GM12878 (cell line): ENCODE data around the gene NEB. TPM values are rescaled to one million over a fixed set of nuclear protein-coding genes. Genes with fewer than 3 reads are reported as not detected.

ENCODE experiments used
- CHD2 ChIP-seq: IDR thresholded peaks from 2 replicates; pipeline ENCODE4 v1.6.1; 2011; ENCODE audit warnings: low read depth, low read length, improper control_type of control experiment, borderline replicate concordance
- CHD4 ChIP-seq: fragments of 200-600 bp; sonication (generic); IDR thresholded peaks from 2 replicates; pipeline ENCODE4 v1.6.1; 2016; ENCODE audit warnings: mild to moderate bottlenecking
- NBN ChIP-seq: fragments of 450-650 bp; IDR thresholded peaks from 2 replicates; pipeline ENCODE4 v1.6.1; 2016
- SUPT20H ChIP-seq: IDR thresholded peaks from 2 replicates; pipeline ENCODE4 v1.6.1; 2011; ENCODE audit warnings: low read depth, mild to moderate bottlenecking, low read length, moderate library complexity, borderline replicate concordance; ENCODE audit not compliant: control insufficient read depth
- TAF1 ChIP-seq: IDR thresholded peaks from 2 replicates; pipeline ENCODE4 v1.6.1; 2011; ENCODE audit warnings: mild to moderate bottlenecking, low read depth, low read length, borderline replicate concordance
- WRNIP1 ChIP-seq: IDR thresholded peaks from 2 replicates; pipeline ENCODE4 v1.6.1; 2011; ENCODE audit warnings: low read depth, low read length, improper control_type of control experiment, borderline replicate concordance
- polyA plus RNA-seq, 11 experiments: library from polyadenylated mRNA; depleted of rRNA in 4 of 11; unstranded in 6 of 11; stranded (reverse) in 5 of 11; fragments of >200 nt; fragmentation: Nextera tagmentation in 4 of 11; fragmentation: Illumina TruSeq in 1 of 11; extraction: Ambion mirVana in 4 of 11; extraction: Trizol in 1 of 11; gene quantifications; 1 replicate in 1 of 11; 2 replicates in 10 of 11; pipeline versions ENCODE4 v1.2.1 to v1.2.3, GENCODE V29; 2011 to 2016; ENCODE audit warnings: inconsistent platforms in 2 of 11, missing spikeins in 2 of 11, low read depth in 1 of 11
- total RNA-seq, 4 experiments: library from RNA; depleted of rRNA in 3 of 4; stranded (reverse); fragments of >200 nt in 3 of 4; fragmentation: Illumina TruSeq in 1 of 4; extraction: Trizol in 1 of 4; gene quantifications; 2 replicates each; pipeline versions ENCODE4 v1.2.1 to v1.2.3, GENCODE V29; 2013 to 2021
- TF ChIP-seq, protein P1 (sequence below): IDR thresholded peaks from 2 replicates; pipeline ENCODE4 v1.6.1; 2011; ENCODE audit warnings: mild to moderate bottlenecking, low read depth, low read length, moderate library complexity; ENCODE audit not compliant: insufficient replicate concordance
- TF ChIP-seq, protein P2 (sequence below): fragments of 450-650 bp; IDR thresholded peaks from 2 replicates; pipeline ENCODE4 v1.6.1; 2017; ENCODE audit warnings: mild to moderate bottlenecking, moderate library complexity
- TF ChIP-seq, protein P3 (sequence below): fragments of 450-650 bp; conservative IDR thresholded peaks from 2 replicates; pipeline ENCODE4 v1.6.1; 2017; ENCODE audit warnings: mild to moderate bottlenecking, moderate library complexity

NEB gene
- total and polyA plus RNA-seq, 10 of the 15 experiments (the other 5 are each of a cell fraction or from before 2014, with no cell fraction given) = 0.04 to 0.77 (median 0.12) TPM

DNA sequence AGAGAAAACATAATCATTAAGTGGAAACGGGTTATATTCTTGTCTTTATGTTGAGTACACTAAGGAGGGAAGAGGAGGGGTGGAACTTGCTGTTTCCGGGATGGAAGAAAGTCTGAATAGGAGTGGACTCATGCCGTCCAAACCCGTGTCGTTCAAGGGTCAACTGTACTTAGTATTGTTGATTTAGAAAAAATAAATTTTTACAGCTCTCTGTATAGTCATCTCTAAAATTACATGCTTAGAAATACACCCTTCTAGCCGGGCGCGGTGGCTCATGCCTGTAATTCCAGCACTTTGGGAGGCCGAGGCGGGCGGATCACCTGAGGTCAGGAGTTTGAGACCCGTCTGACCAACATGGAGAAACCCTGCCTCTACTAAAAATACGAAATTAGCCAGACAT lies 295.1 kb downstream of the NEB start (continued):
- TF ChIP-seq CHD4 (no peak), WRNIP1 (no peak), CHD2 (no peak), SUPT20H (no peak), NBN (no peak), TAF1 (no peak)
- TF ChIP-seq, protein P1, sequence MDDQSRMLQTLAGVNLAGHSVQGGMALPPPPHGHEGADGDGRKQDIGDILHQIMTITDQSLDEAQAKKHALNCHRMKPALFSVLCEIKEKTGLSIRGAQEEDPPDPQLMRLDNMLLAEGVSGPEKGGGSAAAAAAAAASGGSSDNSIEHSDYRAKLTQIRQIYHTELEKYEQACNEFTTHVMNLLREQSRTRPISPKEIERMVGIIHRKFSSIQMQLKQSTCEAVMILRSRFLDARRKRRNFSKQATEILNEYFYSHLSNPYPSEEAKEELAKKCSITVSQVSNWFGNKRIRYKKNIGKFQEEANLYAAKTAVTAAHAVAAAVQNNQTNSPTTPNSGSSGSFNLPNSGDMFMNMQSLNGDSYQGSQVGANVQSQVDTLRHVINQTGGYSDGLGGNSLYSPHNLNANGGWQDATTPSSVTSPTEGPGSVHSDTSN = no peak
- TF ChIP-seq, protein P2, sequence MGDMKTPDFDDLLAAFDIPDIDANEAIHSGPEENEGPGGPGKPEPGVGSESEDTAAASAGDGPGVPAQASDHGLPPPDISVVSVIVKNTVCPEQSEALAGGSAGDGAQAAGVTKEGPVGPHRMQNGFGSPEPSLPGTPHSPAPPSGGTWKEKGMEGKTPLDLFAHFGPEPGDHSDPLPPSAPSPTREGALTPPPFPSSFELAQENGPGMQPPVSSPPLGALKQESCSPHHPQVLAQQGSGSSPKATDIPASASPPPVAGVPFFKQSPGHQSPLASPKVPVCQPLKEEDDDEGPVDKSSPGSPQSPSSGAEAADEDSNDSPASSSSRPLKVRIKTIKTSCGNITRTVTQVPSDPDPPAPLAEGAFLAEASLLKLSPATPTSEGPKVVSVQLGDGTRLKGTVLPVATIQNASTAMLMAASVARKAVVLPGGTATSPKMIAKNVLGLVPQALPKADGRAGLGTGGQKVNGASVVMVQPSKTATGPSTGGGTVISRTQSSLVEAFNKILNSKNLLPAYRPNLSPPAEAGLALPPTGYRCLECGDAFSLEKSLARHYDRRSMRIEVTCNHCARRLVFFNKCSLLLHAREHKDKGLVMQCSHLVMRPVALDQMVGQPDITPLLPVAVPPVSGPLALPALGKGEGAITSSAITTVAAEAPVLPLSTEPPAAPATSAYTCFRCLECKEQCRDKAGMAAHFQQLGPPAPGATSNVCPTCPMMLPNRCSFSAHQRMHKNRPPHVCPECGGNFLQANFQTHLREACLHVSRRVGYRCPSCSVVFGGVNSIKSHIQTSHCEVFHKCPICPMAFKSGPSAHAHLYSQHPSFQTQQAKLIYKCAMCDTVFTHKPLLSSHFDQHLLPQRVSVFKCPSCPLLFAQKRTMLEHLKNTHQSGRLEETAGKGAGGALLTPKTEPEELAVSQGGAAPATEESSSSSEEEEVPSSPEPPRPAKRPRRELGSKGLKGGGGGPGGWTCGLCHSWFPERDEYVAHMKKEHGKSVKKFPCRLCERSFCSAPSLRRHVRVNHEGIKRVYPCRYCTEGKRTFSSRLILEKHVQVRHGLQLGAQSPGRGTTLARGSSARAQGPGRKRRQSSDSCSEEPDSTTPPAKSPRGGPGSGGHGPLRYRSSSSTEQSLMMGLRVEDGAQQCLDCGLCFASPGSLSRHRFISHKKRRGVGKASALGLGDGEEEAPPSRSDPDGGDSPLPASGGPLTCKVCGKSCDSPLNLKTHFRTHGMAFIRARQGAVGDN = no peak
- TF ChIP-seq, protein P3, sequence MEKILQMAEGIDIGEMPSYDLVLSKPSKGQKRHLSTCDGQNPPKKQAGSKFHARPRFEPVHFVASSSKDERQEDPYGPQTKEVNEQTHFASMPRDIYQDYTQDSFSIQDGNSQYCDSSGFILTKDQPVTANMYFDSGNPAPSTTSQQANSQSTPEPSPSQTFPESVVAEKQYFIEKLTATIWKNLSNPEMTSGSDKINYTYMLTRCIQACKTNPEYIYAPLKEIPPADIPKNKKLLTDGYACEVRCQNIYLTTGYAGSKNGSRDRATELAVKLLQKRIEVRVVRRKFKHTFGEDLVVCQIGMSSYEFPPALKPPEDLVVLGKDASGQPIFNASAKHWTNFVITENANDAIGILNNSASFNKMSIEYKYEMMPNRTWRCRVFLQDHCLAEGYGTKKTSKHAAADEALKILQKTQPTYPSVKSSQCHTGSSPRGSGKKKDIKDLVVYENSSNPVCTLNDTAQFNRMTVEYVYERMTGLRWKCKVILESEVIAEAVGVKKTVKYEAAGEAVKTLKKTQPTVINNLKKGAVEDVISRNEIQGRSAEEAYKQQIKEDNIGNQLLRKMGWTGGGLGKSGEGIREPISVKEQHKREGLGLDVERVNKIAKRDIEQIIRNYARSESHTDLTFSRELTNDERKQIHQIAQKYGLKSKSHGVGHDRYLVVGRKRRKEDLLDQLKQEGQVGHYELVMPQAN = no peak
